Endothelial cell of umbilical vein (primary cell): ENCODE measurements around the gene HOMER1.

Source experiments
- CTCF ChIP-seq, 2 donors: IDR thresholded peaks; 1 replicate in 1 of 2; 2 replicates in 1 of 2; pipeline ENCODE4 v1.5.1; 2011; ENCODE audit warnings: low read length in 2 of 2, mild to moderate bottlenecking in 2 of 2, moderate library complexity in 2 of 2, control low read depth in 1 of 2, inconsistent platforms in 1 of 2, low read depth in 1 of 2; ENCODE audit not compliant: insufficient read depth in 1 of 2; ENCODE audit errors: extremely low read depth in 1 of 2
- EZH2 ChIP-seq: IDR thresholded peaks from 2 replicates; pipeline ENCODE4 v1.6.1; 2012; ENCODE audit warnings: borderline replicate concordance, low read depth, mild to moderate bottlenecking, moderate library complexity, low read length, inconsistent platforms; ENCODE audit not compliant: severe bottlenecking
- FOS ChIP-seq: IDR thresholded peaks from 2 replicates; pipeline ENCODE4 v1.6.1; 2011; ENCODE audit warnings: mild to moderate bottlenecking, low read length, moderate library complexity, borderline replicate concordance; ENCODE audit not compliant: insufficient read depth
- JUN ChIP-seq: IDR thresholded peaks from 2 replicates; pipeline ENCODE4 v1.6.1; 2011; ENCODE audit warnings: borderline replicate concordance, low read depth; ENCODE audit not compliant: insufficient read length, insufficient read depth
- MAX ChIP-seq: IDR thresholded peaks from 2 replicates; pipeline ENCODE4 v1.6.1; 2011; ENCODE audit not compliant: insufficient read depth, insufficient read length
- MYC ChIP-seq: IDR thresholded peaks from one replicate; pipeline ENCODE4 v1.6.1; 2011; ENCODE audit warnings: mild to moderate bottlenecking, low read depth, low read length
- POLR2A ChIP-seq: IDR thresholded peaks from 2 replicates; pipeline ENCODE4 v1.6.1; 2012; ENCODE audit warnings: low read depth, mild to moderate bottlenecking, control low read depth, low read length
- POLR2AphosphoS5 ChIP-seq: IDR thresholded peaks from 2 replicates; pipeline ENCODE4 v1.6.1; 2012; ENCODE audit warnings: low read depth, mild to moderate bottlenecking, control low read depth, low read length, moderate library complexity; ENCODE audit not compliant: insufficient read depth

- TF ChIP-seq CTCF (IDR thresholded peaks at IDR 0.05; ENCODE audit: extremely low read depth in 1 of 2, insufficient read depth in 1 of 2, low read depth in 1 of 2, low read length in 2 of 2) (no peak), MYC (no peak), EZH2 (no peak), POLR2AphosphoS5 (no peak), POLR2A (no peak), FOS (no peak), MAX (no peak), JUN (no peak)
Observed at GRCh38 chr5:79552984-79553383, 39.0 kb upstream of the HOMER1 start.
